GM13976 (cell line): ENCODE results near the gene TPMT.
"Not testable (repeated sequence)": the region's sequence is repeated elsewhere in the genome, so short reads cannot be mapped to it uniquely, and the experiment has no call there.

Experiments
- DNase-seq: peaks from one replicate; pipeline ENCODE4 v3.0.0; 2012; ENCODE audit warnings: low spot score
- in situ Hi-C: fragments of 300-500 bp; cut with MboI; formaldehyde crosslinking; loops from one replicate; pipeline ENCODE4 v1.12.0; 2022; ENCODE audit warnings: low sequenced_read_pairs, mixed read lengths, inconsistent platforms; ENCODE audit not compliant: unreplicated experiment
- TF ChIP-seq, protein P1 (sequence below): IDR thresholded peaks from 2 replicates; pipeline ENCODE4 v1.5.1; 2012; ENCODE audit warnings: borderline replicate concordance, mild to moderate bottlenecking; ENCODE audit not compliant: insufficient read depth; ENCODE audit errors: extremely low read depth, missing control alignments, control extremely low read depth

Gene TPMT

DNA sequence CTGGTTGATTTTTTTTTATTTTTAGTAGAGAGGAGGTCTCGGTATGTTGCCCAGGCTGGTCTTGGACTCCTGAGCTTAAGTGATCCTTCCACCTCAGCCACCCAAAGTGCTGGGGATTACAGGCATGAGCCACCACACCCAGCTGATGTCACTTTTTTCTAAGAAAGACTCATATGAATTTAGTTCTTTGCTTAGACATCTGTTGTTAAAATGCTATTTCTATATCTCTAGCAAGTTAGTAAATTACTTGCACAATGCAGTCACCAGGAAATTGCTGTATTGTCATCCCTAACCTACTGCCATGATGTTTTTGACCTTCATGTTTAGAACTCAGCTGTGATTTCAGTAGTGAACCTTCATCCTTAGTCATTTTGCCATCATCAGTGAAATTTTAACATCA is 6.0 kb upstream of the TPMT start:
- in situ Hi-C loops = no loop called here
- TF ChIP-seq, protein P1, sequence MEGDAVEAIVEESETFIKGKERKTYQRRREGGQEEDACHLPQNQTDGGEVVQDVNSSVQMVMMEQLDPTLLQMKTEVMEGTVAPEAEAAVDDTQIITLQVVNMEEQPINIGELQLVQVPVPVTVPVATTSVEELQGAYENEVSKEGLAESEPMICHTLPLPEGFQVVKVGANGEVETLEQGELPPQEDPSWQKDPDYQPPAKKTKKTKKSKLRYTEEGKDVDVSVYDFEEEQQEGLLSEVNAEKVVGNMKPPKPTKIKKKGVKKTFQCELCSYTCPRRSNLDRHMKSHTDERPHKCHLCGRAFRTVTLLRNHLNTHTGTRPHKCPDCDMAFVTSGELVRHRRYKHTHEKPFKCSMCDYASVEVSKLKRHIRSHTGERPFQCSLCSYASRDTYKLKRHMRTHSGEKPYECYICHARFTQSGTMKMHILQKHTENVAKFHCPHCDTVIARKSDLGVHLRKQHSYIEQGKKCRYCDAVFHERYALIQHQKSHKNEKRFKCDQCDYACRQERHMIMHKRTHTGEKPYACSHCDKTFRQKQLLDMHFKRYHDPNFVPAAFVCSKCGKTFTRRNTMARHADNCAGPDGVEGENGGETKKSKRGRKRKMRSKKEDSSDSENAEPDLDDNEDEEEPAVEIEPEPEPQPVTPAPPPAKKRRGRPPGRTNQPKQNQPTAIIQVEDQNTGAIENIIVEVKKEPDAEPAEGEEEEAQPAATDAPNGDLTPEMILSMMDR = no peak
- DNase-seq = no peak

DNA sequence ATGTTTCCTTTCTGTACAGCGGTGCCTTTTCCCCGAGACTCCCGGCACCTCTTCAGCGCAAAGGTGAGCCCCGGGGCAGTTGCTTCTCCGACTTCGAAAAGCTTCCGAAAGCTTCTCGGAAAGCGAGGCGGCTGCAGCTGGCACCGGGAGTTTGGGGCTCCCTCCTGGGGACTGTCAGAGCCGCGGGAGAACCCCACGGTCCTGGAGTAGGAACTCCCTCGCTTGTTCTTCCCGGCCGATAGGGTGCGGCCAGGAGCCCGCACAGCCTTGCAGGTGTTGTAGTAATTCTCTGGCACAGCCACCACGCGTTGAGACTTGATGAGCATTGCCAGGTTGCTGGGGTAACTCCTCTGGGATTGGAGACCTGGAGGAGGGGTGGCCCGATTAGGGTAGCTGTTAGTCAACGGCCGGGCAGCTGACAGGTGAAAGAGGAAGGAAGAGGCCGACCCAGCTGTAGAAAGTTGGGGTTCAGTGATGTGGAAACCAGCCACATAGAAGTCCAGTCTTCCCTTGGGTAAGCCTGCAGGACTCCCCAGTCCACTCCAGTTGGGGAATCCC is 1.1 kb upstream of the TPMT start:
- in situ Hi-C loops = no loop called here
- TF ChIP-seq, protein P1 = no peak
- peak; percentile 67 for DNase-seq

DNA sequence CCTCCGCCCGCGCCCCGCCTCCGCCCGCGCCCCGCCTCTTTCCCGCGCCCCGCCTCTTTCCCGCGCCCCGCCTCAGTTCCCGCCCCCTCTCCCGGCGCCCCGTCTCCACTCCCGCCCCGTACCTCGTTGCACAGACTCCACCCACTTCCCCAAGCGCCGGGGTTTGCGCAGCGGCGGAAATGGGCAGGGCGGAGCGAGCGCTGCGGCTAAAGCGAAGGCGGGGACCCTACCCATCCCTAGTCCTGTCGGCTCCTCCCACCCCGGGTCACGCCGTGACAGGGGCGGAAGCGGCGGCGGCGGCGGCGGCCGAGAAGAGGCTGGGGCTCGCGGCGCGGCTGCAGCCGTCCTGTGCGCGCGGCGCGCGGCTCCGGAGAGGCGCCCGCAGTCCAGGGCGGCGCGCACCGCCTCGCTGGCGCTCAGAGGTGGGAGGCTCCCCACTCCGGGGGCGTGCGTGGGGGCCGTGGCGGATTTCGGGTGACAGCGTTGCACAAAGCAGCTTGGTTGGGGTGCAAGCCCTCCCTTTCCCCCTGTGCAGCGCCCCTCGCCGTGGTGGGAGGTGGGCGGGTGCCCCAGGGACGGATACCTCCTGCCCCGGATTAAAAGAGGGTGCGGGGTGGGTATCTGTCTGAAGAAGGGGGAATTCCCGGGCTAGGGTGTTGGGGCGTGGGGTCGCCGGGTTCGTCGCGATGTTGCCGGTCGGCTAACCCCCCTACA is 430 bp upstream of the TPMT start, which contains the start of gene KDM1B:
KDM1B (plus strand) TSS at position 273 of the 714 bp plus-strand sequence. CDS start 4,474 bp downstream, outside the sequence.
- TF ChIP-seq, protein P1 = no peak
- peak; percentile 99 for DNase-seq
- in situ Hi-C loops = no loop called here

DNA sequence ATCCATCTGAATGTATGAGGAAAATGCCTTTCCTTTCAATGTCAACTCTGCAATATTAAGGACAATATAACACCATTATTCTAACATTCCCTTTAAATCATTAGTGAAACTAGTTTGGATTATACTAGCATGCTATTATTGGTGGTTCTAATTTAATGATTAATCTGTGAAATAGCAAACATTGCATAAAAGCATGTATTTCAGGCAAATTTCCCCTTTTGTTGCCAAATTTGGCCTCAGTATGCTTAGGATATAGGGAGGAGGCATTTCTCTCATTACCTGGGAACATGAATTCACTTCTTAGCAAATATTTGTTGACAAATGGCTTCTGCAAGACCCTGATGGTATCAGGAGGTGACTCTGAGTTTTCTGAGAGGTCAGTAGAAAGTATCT is 1.6 kb downstream of the TPMT start:
- in situ Hi-C loops = no loop called here
- DNase-seq = no peak
- TF ChIP-seq, protein P1 = no peak

DNA sequence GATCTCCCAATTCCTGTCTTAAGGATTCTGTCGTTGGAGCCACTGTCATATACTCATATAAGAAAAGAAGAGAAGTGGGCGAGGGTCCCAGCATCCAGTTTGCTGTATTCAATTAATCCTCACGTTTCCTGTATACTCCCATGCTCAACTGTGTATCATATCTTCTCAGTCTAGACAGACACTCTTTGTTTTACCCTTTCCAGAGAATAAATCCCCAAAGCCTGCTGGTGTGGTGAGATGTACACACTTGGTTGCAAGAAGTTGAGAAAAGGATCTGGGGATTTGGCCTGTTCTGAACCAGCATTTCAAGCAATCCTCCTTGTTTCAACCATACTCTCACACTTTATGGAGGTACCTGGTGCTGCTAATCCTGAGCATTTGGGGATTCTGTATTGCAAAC is 3.1 kb downstream of the TPMT start:
- DNase-seq = no peak
- TF ChIP-seq, protein P1 = no peak
- in situ Hi-C loops = no loop called here

DNA sequence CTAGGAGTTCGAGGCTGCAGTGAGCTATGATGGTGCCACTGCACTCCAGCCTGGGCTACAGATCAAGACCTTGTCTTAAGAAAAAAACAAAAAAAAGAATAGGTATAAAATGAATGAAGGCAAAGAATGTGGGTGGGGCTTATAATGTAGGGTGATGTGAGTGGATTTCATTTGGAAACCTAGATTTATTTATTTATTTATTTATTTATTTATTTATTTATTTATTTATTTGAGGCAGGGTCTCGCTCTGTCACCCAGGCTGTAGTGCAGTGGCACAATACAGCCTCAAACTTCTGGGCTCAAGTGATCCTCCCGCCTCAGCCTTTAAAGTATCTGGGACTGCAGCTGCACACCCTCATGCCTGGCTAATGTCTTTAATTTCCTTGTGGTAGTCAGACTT is 3.5 kb downstream of the TPMT start:
- in situ Hi-C loops, DNase-seq: not testable (repeated sequence)

DNA sequence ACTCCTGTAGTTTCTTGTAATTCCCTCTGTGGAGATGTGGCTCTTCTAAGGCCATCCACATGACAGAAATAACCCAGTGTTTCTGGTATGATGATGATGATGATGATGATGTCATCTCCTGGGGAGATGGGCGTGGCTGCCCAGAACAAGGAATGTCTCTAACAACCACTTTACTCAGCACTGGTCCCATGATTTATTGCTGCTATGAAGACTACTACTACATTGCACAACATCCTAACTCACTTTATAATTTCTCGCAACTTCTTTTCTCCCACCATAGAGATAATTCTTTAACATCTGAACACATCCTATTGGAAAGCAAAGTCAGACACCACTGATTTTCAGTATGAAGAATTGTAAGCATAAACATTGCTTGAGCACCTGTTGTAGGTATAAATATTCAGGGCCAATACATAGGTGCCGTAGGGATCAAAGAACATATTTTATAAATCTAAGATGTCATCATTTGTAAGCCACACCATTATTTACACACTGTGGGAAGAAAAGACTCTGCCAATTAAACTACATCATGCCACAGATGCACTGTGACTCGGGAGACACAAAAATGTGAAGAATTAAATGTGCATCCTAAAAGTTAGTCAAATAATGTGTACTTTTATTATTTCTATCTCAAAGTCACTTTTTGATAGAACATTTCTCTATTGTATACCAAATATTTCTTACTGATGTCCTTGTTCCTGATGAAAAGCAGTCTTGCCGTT is 6.4 kb downstream of the TPMT start:
- TF ChIP-seq, protein P1 = no peak
- no peak for DNase-seq
- in situ Hi-C loops = no loop called here
